Glutamatergic neuron (in vitro differentiated cells): ENCODE results near the gene TMEM229B. TPM values are rescaled to one million over a fixed set of nuclear protein-coding genes. Genes with fewer than 3 reads are reported as not detected.

Experiments used
- DNase-seq: peaks from one replicate; pipeline ENCODE4 v3.0.0; 2022
- H3K27ac Mint-ChIP-seq: one replicate; pipeline ENCODE4 v1.8.0; 2020; ENCODE audit warnings: mild to moderate bottlenecking, mixed read lengths, inconsistent platforms; ENCODE audit not compliant: unreplicated experiment
- H3K27me3 Mint-ChIP-seq: one replicate; pipeline ENCODE4 v1.8.0; 2020; ENCODE audit warnings: mild to moderate bottlenecking, moderate library complexity, mixed read lengths, inconsistent platforms; ENCODE audit not compliant: unreplicated experiment
- H3K36me3 Mint-ChIP-seq: one replicate; pipeline ENCODE4 v1.8.0; 2020; ENCODE audit warnings: mild to moderate bottlenecking, mixed read lengths, inconsistent platforms; ENCODE audit not compliant: unreplicated experiment
- H3K4me1 Mint-ChIP-seq: one replicate; pipeline ENCODE4 v1.8.0; 2020; ENCODE audit warnings: mild to moderate bottlenecking, low read depth, mixed read lengths, inconsistent platforms; ENCODE audit not compliant: unreplicated experiment
- H3K4me3 Mint-ChIP-seq: one replicate; pipeline ENCODE4 v1.8.0; 2020; ENCODE audit warnings: mild to moderate bottlenecking, mixed read lengths, inconsistent platforms; ENCODE audit not compliant: unreplicated experiment
- H3K9me3 Mint-ChIP-seq: one replicate; pipeline ENCODE4 v1.8.0; 2020; ENCODE audit warnings: mild to moderate bottlenecking, moderate library complexity, mixed read lengths, inconsistent platforms; ENCODE audit not compliant: unreplicated experiment
- microRNA-seq: library from miRNA; unstranded; fragments of <30 nt; microRNA quantifications from one replicate; pipeline ENCODE4, GENCODE V29; 2020; ENCODE audit not compliant: unreplicated experiment
- total RNA-seq: library from RNA; stranded (reverse); fragmentation: NEBNext Ultra II Directional; extraction: Animal tissue kit (Norgen Biotek cat#: 25700); gene quantifications from one replicate; pipeline ENCODE4 v1.2.1, GENCODE V29; 2021; ENCODE audit not compliant: unreplicated experiment
- TF ChIP-seq, protein P1 (sequence below): fragments of 200-600 bp; sonication (generic); IDR thresholded peaks from one replicate; pipeline ENCODE4 v1.5.0; 2021; ENCODE audit not compliant: partially characterized antibody, unreplicated experiment

Gene TMEM229B
- total RNA-seq, 1 donor from 2014 or later: 7.5 TPM

DNA sequence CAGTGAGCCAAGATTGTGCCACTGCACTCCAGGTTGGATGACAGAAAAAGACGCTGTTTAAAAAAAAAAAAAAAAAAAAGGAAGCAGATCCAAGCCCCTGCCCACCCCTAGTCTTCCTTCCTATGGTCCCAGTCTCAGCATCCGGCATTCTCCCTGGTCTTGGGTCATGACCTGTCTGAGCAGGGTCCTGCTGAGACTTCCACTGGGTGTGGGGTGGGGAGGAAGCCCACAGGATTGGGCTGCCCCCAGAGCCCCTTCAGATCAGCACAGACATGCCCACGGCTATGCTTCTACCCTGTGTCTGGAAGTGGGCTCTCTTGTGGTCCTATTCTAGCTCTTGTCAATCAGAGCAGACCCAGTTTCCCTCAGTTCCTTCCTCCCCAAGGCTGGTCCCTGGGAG lies 64.0 kb downstream of the TMEM229B start:
- TF ChIP-seq, protein P1, sequence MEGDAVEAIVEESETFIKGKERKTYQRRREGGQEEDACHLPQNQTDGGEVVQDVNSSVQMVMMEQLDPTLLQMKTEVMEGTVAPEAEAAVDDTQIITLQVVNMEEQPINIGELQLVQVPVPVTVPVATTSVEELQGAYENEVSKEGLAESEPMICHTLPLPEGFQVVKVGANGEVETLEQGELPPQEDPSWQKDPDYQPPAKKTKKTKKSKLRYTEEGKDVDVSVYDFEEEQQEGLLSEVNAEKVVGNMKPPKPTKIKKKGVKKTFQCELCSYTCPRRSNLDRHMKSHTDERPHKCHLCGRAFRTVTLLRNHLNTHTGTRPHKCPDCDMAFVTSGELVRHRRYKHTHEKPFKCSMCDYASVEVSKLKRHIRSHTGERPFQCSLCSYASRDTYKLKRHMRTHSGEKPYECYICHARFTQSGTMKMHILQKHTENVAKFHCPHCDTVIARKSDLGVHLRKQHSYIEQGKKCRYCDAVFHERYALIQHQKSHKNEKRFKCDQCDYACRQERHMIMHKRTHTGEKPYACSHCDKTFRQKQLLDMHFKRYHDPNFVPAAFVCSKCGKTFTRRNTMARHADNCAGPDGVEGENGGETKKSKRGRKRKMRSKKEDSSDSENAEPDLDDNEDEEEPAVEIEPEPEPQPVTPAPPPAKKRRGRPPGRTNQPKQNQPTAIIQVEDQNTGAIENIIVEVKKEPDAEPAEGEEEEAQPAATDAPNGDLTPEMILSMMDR: no peak
- H3K36me3 Mint-ChIP-seq: no peaks in the 10 kb centered on the region
- H3K4me3 Mint-ChIP-seq: no peak overlapping the region
- H3K27me3 Mint-ChIP-seq: peaks cover 2% of the 10 kb centered on the region
- peaks cover 4% of the 10 kb centered on the region for H3K9me3 Mint-ChIP-seq
- DNase-seq: no peak
- no peak overlapping the region for H3K27ac Mint-ChIP-seq
- H3K4me1 Mint-ChIP-seq: no peaks in the 10 kb centered on the region

DNA sequence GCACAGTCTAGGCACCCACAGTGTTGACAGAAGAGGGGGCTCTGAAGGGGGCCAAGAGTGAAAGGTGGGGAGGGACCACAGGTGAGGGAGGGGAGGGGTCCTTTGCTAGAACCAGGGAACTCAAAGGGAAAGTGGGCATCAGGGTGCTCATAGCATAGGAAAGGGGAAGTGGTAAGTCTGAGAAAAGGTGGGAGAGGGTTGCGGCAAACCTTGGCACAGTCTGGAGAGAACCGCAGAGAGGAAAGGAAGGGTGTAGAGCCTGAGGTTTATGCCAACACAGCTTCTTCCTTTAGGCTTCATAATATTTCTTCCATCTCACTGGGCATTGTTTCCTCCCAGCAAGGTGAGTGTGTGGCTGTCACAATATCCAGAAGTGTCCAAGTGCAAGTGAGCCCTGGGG lies 65.1 kb downstream of the TMEM229B start:
- DNase-seq: no peak
- H3K4me3 Mint-ChIP-seq: no peak overlapping the region
- no peaks in the 10 kb centered on the region for H3K36me3 Mint-ChIP-seq
- H3K27ac Mint-ChIP-seq: no peak overlapping the region
- H3K4me1 Mint-ChIP-seq: no peaks in the 10 kb centered on the region
- peaks cover 2% of the 10 kb centered on the region for H3K27me3 Mint-ChIP-seq
- TF ChIP-seq, protein P1: no peak
- H3K9me3 Mint-ChIP-seq: peaks cover 4% of the 10 kb centered on the region

DNA sequence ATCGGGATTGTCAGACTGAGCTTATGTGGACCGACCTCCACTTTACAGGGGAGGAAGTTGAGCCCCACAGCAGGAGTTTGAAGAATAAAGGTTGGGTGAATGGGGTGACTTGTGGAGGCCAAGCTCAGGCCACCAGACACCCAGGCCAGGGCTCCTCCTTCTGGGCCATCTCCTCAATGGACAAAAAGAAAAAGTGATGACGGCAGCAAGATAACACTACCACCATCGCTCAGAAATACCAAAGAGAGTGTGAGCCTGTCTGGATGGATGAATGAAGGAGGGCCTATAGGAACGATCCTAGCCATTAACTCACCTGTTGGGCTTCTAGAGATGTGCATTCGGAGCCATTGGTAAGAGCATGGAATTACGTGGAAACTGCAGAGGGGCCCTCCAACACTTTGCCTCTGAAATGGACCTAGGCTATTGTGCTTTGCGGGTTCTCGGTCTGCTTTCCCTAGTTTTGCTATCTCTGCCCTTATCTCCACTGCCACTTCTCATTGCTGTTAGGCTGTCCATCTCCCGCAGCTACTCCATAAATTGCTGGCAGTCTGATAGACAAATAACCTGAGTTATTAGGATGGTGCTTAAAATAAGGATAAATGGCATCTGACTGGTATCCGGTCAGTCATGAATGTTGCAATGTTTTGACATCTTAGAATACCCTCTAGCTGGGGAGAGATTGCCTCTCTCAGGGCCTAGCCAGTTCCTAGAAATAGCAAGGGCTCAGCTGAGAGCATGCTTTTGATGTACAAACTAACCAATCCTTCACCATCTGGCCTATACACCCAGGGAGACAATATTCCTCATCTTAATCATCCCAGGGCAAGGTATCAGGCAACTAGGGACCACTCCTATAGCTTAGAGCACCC lies 66.9 kb downstream of the TMEM229B start:
- H3K9me3 Mint-ChIP-seq: peaks cover 1% of the 10 kb centered on the region
- no peaks in the 10 kb centered on the region for H3K36me3 Mint-ChIP-seq
- H3K27me3 Mint-ChIP-seq: peaks cover 2% of the 10 kb centered on the region
- H3K4me1 Mint-ChIP-seq: no peaks in the 10 kb centered on the region
- H3K27ac Mint-ChIP-seq: no peak overlapping the region
- H3K4me3 Mint-ChIP-seq: no peak overlapping the region
- DNase-seq: no peak
- TF ChIP-seq, protein P1: no peak

Small RNA genes within 50 kb of the gene (microRNA-seq; reads per million reads assigned to microRNA genes)
- gene MIR5694: not detected

Other genes starting within 250 kb of the TMEM229B start
- gene PALS1, start 247.3 kb downstream of the TMEM229B start, total RNA-seq: 4.5 TPM
- 108 TPM for gene ATP6V1D, start 128.9 kb downstream of the TMEM229B start, total RNA-seq
- gene EIF2S1, start 128.4 kb downstream of the TMEM229B start, total RNA-seq: 68.2 TPM
- gene PLEK2, start 76.6 kb downstream of the TMEM229B start, total RNA-seq: not detected
- gene PLEKHH1, start 44.6 kb upstream of the TMEM229B start, total RNA-seq: 32.4 TPM
- 24.3 TPM for gene PIGH, start 111.5 kb upstream of the TMEM229B start, total RNA-seq
- 78.7 TPM for gene ARG2, start 131.2 kb upstream of the TMEM229B start, total RNA-seq
- gene VTI1B, start 185.9 kb upstream of the TMEM229B start, total RNA-seq: 77.7 TPM
- 94.7 TPM for gene RDH11, start 207.0 kb upstream of the TMEM229B start, total RNA-seq
- 0.22 TPM for gene RDH12, start 213.2 kb upstream of the TMEM229B start, total RNA-seq